H9 (cell line): ENCODE results near the gene IRF1. TPM values are rescaled to one million over a fixed set of nuclear protein-coding genes. Genes with fewer than 3 reads are reported as not detected.

ENCODE experiments used
- DNase-seq: peaks from one replicate; pipeline ENCODE4 v3.0.0-alpha.2; 2017
- H2AFZ ChIP-seq: one replicate; pipeline ENCODE4 v1.6.1; 2013; ENCODE audit warnings: mild to moderate bottlenecking, low read length, control low read depth, moderate library complexity
- H2AK5ac ChIP-seq: 2 replicates; pipeline ENCODE4 v1.6.1; 2013; ENCODE audit warnings: low read length, control low read depth, mixed read lengths; ENCODE audit not compliant: insufficient read length
- H2BK120ac ChIP-seq: one replicate; pipeline ENCODE4 v1.6.1; 2013; ENCODE audit warnings: low read depth, mild to moderate bottlenecking, low read length, control low read depth, inconsistent platforms; ENCODE audit not compliant: poor library complexity, severe bottlenecking
- H2BK12ac ChIP-seq: 2 replicates; pipeline ENCODE4 v1.6.1; 2013; ENCODE audit warnings: low read length, control low read depth, mixed read lengths, low read depth; ENCODE audit not compliant: insufficient read length
- H2BK15ac ChIP-seq: 2 replicates; pipeline ENCODE4 v1.6.1; 2013; ENCODE audit warnings: low read depth, low read length, control low read depth
- H2BK20ac ChIP-seq: one replicate; pipeline ENCODE4 v1.6.1; 2013; ENCODE audit warnings: low read depth, mild to moderate bottlenecking, low read length, control low read depth, inconsistent platforms; ENCODE audit not compliant: poor library complexity, severe bottlenecking
- H2BK5ac ChIP-seq: 2 replicates; pipeline ENCODE4 v1.6.1; 2013; ENCODE audit warnings: low read length, control low read depth, mixed read lengths; ENCODE audit not compliant: insufficient read length
- H3K14ac ChIP-seq: 2 replicates; pipeline ENCODE4 v1.6.1; 2013; ENCODE audit warnings: low read length, control low read depth; ENCODE audit not compliant: insufficient read depth
- H3K18ac ChIP-seq: 2 replicates; pipeline ENCODE4 v1.6.1; 2013; ENCODE audit warnings: low read depth, mild to moderate bottlenecking, mixed read lengths, low read length, control low read depth; ENCODE audit not compliant: insufficient read length
- H3K23ac ChIP-seq: 2 replicates; pipeline ENCODE4 v1.6.1; 2013; ENCODE audit warnings: low read length, control low read depth, mixed read lengths, low read depth; ENCODE audit not compliant: insufficient read length
- H3K23me2 ChIP-seq: 2 replicates; pipeline ENCODE4 v1.6.1; 2013; ENCODE audit warnings: low read depth, mild to moderate bottlenecking, mixed read lengths, low read length, control low read depth; ENCODE audit not compliant: insufficient read length, poor library complexity, severe bottlenecking
- H3K27ac ChIP-seq: 2 replicates; pipeline ENCODE4 v1.5.1; 2013; ENCODE audit warnings: low read length, control low read depth, mixed read lengths, low read depth; ENCODE audit not compliant: insufficient read length
- H3K27me3 ChIP-seq: 2 replicates; pipeline ENCODE4 v1.6.1; 2013; ENCODE audit warnings: low read length, control low read depth, inconsistent platforms; ENCODE audit not compliant: insufficient read depth
- H3K4ac ChIP-seq: 2 replicates; pipeline ENCODE4 v1.6.1; 2013; ENCODE audit warnings: low read depth, mild to moderate bottlenecking, control low read depth, inconsistent platforms, low read length, moderate library complexity
- H3K4me1 ChIP-seq: 2 replicates; pipeline ENCODE4 v1.6.1; 2013; ENCODE audit warnings: low read length, control low read depth, inconsistent platforms; ENCODE audit not compliant: insufficient read depth
- H3K4me2 ChIP-seq: 2 replicates; pipeline ENCODE4 v1.6.1; 2013; ENCODE audit warnings: low read length, control low read depth, mixed read lengths; ENCODE audit not compliant: insufficient read length, insufficient read depth
- H3K56ac ChIP-seq: 2 replicates; pipeline ENCODE4 v1.6.1; 2013; ENCODE audit warnings: low read depth, mild to moderate bottlenecking, mixed read lengths, low read length, control low read depth; ENCODE audit not compliant: insufficient read length
- H3K79me1 ChIP-seq: 2 replicates; pipeline ENCODE4 v1.6.1; 2013; ENCODE audit warnings: low read depth, mild to moderate bottlenecking, moderate library complexity, low read length, control low read depth, inconsistent platforms; ENCODE audit not compliant: insufficient read depth, poor library complexity, severe bottlenecking
- H3K79me2 ChIP-seq: 2 replicates; pipeline ENCODE4 v1.6.1; 2013; ENCODE audit warnings: low read length, control low read depth, inconsistent platforms; ENCODE audit not compliant: insufficient read depth
- H3K9ac ChIP-seq: 2 replicates; pipeline ENCODE4 v1.6.1; 2013; ENCODE audit warnings: low read length, control low read depth, mixed read lengths; ENCODE audit not compliant: insufficient read length; ENCODE audit errors: extremely low read depth
- H3K9me3 ChIP-seq: one replicate; pipeline ENCODE4 v1.6.1; 2013; ENCODE audit warnings: low read depth, low read length, inconsistent platforms; ENCODE audit not compliant: control insufficient read depth
- H3T11ph ChIP-seq: one replicate; pipeline ENCODE4 v1.6.1; 2013; ENCODE audit warnings: mild to moderate bottlenecking, low read length, control low read depth, inconsistent platforms
- H4K20me1 ChIP-seq: one replicate; pipeline ENCODE4 v1.6.1; 2013; ENCODE audit not compliant: control insufficient read depth, insufficient read length, insufficient read depth
- H4K5ac ChIP-seq: 2 replicates; pipeline ENCODE4 v1.6.1; 2013; ENCODE audit warnings: low read depth, mild to moderate bottlenecking, mixed read lengths, low read length, control low read depth; ENCODE audit not compliant: insufficient read length
- H4K8ac ChIP-seq: replicated peaks from 2 replicates; pipeline ENCODE4 v1.6.1; 2013; ENCODE audit warnings: low read length, control low read depth, mixed read lengths, low read depth; ENCODE audit not compliant: insufficient read length
- H4K91ac ChIP-seq: 2 replicates; pipeline ENCODE4 v1.6.1; 2013; ENCODE audit warnings: low read depth, mild to moderate bottlenecking, moderate library complexity, mixed read lengths, low read length, control low read depth; ENCODE audit not compliant: insufficient read length
- H3K27ac Mint-ChIP-seq, 3 experiments: 2 replicates in 2 of 3; 3 replicates in 1 of 3; pipeline ENCODE4 v1.8.0; 2020 to 2021; ENCODE audit warnings: mixed read lengths in 3 of 3, mild to moderate bottlenecking in 1 of 3, moderate library complexity in 1 of 3
- H3K27me3 Mint-ChIP-seq: 2 replicates; pipeline ENCODE4 v1.8.0; 2021; ENCODE audit warnings: low read depth, mild to moderate bottlenecking, moderate library complexity, mixed read lengths
- H3K36me3 Mint-ChIP-seq, 3 experiments: 2 replicates in 2 of 3; 3 replicates in 1 of 3; pipeline ENCODE4 v1.8.0; 2020 to 2021; ENCODE audit warnings: low read depth in 3 of 3, mixed read lengths in 3 of 3; ENCODE audit not compliant: insufficient read depth in 1 of 3
- H3K4me1 Mint-ChIP-seq, 2 experiments: 2 replicates each; pipeline ENCODE4 v1.8.0; 2020; ENCODE audit warnings: mixed read lengths in 2 of 2
- H3K4me3 Mint-ChIP-seq, 2 experiments: 2 replicates in 1 of 2; 3 replicates in 1 of 2; pipeline ENCODE4 v1.8.0; 2020 to 2021; ENCODE audit warnings: mild to moderate bottlenecking in 2 of 2, mixed read lengths in 2 of 2, moderate library complexity in 1 of 2
- H3K9me3 Mint-ChIP-seq, 2 experiments: 2 replicates in 1 of 2; 3 replicates in 1 of 2; pipeline ENCODE4 v1.8.0; 2020; ENCODE audit warnings: mild to moderate bottlenecking in 2 of 2, mixed read lengths in 2 of 2, moderate library complexity in 1 of 2
- WGBS: extraction: QIAGEN DNeasy Blood & Tissue Kit; methylation state at CpG from one replicate; pipeline ENCODE4 v1.1.7; 2013; ENCODE audit warnings: missing lambda C conversion rate, low lambda C conversion rate, mixed read lengths; ENCODE audit not compliant: insufficient read length; ENCODE audit errors: extremely low coverage; 5-methylcytosine and 5-hydroxymethylcytosine counted together
- total RNA-seq: library from RNA; stranded (reverse); gene quantifications from 2 replicates; pipeline ENCODE4 v1.2.1, GENCODE V29; 2021
- TF ChIP-seq, protein P1 (sequence below): fragments of 200-600 bp; sonication (generic); conservative IDR thresholded peaks from 3 replicates; pipeline ENCODE4 v1.8.0; 2021; ENCODE audit warnings: antibody characterized with exemption, mild to moderate bottlenecking

IRF1 gene
- total RNA-seq, 1 experiment from 2014 or later, result 8.7 TPM

DNA sequence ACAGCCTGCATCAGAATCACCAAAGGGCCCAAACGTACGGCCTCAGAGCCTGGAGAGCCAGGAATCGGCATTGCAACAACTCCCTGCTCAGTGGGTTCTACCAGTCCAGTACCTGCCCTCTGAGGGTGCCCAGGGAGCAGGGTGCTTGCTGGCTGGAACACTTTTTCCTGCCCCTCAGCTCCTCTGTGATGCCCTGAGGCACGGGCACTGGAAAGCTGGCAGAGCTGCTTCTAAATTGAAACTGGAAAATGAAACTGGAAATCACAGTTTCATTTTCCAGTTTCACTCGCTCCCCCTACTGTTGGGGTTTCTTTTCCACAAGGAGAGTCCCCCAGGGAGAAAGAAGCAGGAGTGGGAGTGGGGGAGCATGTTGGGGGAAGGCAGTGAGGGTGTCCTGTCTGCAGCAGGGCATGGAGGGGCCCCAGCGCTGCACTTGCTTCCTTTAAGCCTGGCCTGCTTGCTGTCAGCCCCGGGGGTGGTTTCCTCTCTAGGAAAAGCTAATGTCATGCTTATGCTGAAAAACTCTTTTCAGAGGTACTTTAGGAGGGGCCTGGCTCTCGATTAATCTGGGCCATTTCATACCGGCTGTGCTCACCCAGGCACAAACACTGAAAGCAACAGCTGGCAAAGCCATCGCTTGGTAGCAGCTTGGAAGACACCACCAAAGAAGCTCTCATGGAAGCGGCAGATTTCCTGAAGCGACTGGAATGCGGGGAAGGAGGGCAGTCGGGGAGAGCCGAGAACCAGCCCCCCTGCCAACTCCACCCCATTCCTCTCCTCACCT lies 26.2 kb downstream of the IRF1 start:
- Histone ChIP-seq H3K9me3 (no peaks in the 10 kb centered on the region), H3K27ac (no peak overlapping the region), H3K4ac (no peak overlapping the region; the same call in 1 of the 2 replicates), H2BK5ac (no peak overlapping the region), H2AK5ac (no peak overlapping the region), H3K23ac (no peak overlapping the region), H3K4me2 (no peak overlapping the region), H2BK15ac (no peak overlapping the region), H4K91ac (no peak overlapping the region), H3K14ac (peak overlapping the region; percentile 66; the same call in 1 of the 2 replicates), H2BK20ac (no peak overlapping the region), H2BK12ac (no peak overlapping the region), H3K79me1 (no peaks in the 10 kb centered on the region), H3K27me3 (no peaks in the 10 kb centered on the region), H3K23me2 (no peaks in the 10 kb centered on the region), H4K8ac (no peak overlapping the region), H3K18ac (no peak overlapping the region), H3K56ac (no peak overlapping the region), H3K79me2 (no peaks in the 10 kb centered on the region), H3T11ph (no peak overlapping the region), H2BK120ac (no peak overlapping the region), H2AFZ (no peak overlapping the region), H3K4me1 (peaks cover 12% of the 10 kb centered on the region; the same call in 1 of the 2 replicates), H3K9ac (no peak overlapping the region), H4K20me1 (no peaks in the 10 kb centered on the region), H4K5ac (no peak overlapping the region)
- Mint-ChIP-seq H3K4me3 (no peak overlapping the region; a peak in 1 of 5 replicates), H3K27me3 (peaks cover 9% of the 10 kb centered on the region), H3K36me3 (peaks cover 0 to 7% (median 1%) of the 10 kb centered on the region in 3 experiments; a peak in 4 of 7 replicates), H3K27ac (peak overlapping the region in 2 of 3 experiments; percentile 41 to 49; a peak in 1 of 7 replicates), H3K9me3 (peaks cover 5 to 10% of the 10 kb centered on the region in 2 experiments), H3K4me1 (peaks cover 27% of the 10 kb centered on the region in 2 experiments)
- DNase-seq, result no peak
- WGBS, result no CpG with 5 or more reads among the region's 15 CpGs
- TF ChIP-seq, protein P1, sequence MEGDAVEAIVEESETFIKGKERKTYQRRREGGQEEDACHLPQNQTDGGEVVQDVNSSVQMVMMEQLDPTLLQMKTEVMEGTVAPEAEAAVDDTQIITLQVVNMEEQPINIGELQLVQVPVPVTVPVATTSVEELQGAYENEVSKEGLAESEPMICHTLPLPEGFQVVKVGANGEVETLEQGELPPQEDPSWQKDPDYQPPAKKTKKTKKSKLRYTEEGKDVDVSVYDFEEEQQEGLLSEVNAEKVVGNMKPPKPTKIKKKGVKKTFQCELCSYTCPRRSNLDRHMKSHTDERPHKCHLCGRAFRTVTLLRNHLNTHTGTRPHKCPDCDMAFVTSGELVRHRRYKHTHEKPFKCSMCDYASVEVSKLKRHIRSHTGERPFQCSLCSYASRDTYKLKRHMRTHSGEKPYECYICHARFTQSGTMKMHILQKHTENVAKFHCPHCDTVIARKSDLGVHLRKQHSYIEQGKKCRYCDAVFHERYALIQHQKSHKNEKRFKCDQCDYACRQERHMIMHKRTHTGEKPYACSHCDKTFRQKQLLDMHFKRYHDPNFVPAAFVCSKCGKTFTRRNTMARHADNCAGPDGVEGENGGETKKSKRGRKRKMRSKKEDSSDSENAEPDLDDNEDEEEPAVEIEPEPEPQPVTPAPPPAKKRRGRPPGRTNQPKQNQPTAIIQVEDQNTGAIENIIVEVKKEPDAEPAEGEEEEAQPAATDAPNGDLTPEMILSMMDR, result no peak
